SH-SY5Y (cell line): ENCODE measurements around the gene RPRML.

Source experiments
- GATA2 ChIP-seq: IDR thresholded peaks from 2 replicates; pipeline ENCODE4 v1.6.1; 2011; ENCODE audit warnings: mild to moderate bottlenecking, low read depth, low read length
- GATA3 ChIP-seq: IDR thresholded peaks from 2 replicates; pipeline ENCODE4 v1.6.1; 2011; ENCODE audit warnings: low read depth, mild to moderate bottlenecking, low read length, moderate library complexity

Gene RPRML

DNA sequence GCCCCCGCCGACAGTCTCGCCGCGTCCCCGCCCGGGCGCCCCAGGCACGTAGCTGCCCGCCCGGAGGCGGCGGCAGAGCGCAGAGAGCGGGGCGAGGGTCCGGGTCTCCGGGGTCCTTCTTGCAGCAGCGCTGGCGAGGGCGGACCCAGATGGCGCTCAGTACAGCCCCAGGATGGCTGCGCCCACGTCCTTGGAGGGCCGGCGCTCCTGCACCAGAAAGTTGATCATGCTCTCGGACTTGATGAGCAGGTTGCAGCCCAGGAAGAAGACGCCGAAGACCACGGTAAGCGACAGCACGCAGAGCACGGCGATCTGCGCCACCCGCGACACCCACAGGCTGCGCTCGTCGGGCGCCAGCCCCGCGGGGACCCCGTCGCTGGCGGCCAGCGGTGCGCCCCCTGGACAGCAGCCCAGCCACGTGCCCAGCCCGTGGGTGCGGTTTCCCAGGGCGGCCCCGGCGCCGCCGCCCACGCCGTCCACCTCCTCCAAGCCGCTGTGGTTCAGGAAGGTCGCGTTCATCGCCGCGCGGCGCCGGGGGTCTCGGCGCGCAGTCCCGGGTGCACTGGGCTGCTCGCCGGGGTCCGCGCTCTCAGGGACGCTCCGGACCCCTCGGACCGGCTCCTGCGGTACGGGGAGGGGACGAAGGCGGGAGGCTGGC, 435 bp downstream of the RPRML start:
- TF ChIP-seq GATA2 (no peak), GATA3 (no peak)

DNA sequence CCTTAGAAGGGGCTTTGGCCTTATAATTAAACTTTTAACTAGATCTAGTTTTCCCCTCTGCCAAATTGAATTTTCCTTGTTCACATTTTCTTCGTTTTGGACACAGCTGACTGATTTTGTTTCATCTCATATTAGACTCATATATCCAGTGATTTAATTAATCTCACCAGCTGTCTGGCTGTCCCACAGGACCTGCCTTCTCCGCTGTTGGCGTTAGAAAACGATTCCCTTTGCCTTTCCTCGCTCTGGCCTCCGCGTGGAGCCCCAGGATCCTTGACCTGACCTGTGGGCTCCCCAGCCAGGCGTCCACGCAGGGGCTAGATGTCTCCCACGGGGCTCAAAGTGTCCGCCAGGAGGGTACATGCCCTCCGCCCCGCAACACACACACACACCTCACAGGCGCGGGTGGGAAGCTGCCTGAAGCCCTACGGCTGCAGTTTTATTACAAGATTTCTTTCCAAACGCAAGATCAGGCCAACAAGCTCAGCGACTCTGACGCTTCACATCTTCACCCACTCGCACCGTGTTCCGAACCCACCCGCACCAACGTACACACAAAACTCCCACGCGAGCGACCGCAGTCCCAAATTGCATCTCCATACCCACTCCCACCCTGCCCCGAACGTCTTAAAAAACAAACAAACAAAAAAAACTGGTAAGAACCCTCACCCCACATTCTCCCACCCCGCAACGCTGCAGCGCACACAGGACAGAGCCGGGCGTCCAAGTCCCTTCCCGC, 1.1 kb downstream of the RPRML start:
- TF ChIP-seq GATA3 (no peak), GATA2 (no peak)

DNA sequence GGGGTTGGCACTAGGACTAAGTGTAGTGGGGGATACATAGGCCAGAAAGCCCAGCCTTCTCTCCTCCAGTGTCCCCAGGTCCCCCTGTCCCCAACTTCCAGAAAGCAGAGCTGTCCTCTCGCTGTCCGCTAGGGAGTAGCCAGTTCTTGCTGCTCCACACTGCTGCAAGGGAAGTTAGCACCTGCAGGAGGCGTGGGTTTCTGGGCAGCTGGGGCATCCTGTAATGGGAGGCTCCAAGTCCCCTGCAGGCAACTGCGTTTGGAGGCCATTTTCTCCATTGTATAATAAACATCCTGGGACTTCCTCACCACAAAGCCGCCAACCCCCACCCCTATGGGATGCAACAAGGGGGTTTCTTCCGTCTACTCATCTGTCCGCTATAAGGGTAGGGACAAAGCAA, 1.7 kb downstream of the RPRML start:
- TF ChIP-seq GATA3 (no peak), GATA2 (no peak)

DNA sequence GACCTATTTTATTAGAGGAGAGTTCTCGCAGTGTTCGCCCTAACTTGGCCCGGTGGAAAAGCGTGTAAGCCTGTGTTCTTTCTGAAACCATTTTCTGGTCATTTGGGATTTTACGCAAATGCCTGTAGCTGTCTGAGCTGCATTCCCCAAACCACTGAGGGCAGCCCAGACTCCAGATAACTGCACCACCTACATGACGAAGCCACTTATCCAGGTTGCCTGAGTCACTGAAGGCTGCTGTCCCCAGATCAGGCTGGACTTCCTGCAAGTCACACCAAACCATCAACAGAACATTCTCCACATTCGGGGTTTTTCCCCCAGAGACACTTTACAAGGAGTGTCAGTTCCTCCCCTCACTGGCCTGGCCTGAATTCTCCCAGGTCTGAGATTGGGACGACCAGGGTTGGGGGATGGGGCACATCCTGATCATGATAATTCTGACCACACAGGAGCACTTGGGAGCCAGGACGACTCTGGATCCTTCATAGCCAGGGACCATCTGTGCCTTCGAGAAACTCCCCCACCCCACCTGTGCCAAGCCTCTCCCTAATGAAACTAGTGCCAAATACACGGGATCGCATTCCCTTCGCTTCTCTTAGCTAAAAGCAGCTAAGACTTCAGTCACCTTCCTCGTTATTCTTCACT, 2.3 kb downstream of the RPRML start:
- no peak for TF ChIP-seq GATA2

DNA sequence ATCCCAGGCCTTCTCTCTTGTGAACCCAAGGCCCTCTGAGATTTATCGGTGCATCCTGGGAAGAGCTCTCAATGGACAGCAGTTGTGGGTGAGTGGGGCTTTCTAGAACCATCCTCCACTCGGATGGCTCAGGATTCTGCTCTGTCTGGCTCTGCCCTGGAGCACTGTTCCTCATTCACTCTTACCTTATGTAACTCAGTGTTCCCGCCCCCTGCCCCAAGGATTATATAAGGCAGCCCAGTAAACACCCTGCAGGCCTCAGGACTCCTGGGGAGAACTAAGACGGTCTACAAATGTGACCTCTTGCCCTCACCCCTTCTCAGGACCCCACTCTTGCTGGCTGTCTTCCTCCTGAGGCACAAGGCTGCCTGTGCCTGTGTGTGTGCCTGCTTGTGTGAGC, 3.8 kb downstream of the RPRML start:
- no peak for TF ChIP-seq GATA2
- TF ChIP-seq GATA3, result no peak

DNA sequence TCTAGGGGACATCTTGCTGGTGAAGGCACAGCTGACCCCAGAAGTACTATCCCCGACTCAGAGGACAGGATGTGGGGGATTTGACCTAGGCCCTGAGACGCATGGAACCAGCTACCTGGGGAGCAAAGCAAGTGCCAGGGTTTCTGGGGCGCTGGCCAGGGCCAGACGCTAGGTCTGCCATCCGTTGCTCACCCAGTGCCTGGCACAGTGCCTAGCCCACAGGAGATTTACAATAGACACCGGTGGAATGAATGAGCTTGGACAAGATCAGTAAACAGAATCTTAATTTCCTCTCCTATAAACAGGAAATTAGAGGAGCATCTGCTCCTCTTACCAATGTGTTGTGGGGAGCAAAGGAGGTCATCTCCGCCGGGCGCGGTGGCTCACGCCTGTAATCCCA, 5.0 kb downstream of the RPRML start:
- TF ChIP-seq GATA3, result no peak
- TF ChIP-seq GATA2, result no peak

DNA sequence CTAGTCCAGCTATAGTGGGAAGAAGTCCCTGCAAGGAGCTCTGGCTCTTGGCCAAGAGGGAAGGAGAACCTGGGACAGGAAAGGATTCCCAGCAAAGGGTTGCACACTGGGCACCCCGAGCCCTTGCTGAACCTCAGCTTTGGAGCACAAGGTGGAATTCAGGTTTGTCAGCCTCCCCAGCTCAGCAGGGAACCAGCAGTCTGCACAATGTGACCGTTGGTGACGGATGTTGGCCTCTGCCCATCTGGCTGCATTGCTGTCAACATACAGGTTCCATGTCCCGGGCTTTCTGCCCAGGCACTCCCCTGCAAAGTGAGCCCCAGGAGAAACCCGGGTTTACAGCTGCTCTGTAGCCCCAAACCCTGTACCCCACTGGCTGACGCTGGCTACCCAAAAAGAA, 6.7 kb downstream of the RPRML start:
- no peak for TF ChIP-seq GATA3
- no peak for TF ChIP-seq GATA2

DNA sequence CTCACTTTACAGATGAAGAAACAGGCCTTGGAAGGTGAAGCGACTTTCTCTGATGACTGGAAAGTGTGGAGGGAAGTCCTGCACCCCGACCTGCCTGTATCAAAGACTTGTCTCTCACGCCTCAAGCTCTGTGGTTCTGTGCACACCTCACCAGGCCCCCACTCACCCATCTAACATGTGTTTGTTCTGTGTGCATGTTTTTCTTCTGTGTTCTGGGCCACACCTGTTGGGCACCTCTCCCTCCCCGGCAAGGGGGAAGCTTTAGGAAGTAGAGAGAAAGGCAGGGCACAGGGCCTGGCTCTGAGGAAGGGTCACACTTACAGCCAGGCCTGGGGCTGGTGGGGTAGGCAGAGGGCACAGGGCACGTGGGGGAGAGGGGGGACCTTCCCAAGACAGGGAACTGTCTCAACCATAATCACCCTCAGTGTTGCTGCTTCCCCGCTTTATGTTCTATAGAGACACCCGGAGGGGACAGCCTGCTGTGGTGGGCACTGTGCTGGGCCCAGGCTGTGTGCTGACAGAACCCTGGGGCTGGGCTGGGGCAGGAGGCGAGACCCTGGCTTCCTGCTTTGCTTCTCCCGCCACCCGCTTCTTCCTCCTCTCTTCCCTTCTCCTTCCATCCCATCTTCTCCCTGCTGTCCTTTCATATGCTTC, 7.3 kb downstream of the RPRML start:
- no peak for TF ChIP-seq GATA3
- no peak for TF ChIP-seq GATA2

DNA sequence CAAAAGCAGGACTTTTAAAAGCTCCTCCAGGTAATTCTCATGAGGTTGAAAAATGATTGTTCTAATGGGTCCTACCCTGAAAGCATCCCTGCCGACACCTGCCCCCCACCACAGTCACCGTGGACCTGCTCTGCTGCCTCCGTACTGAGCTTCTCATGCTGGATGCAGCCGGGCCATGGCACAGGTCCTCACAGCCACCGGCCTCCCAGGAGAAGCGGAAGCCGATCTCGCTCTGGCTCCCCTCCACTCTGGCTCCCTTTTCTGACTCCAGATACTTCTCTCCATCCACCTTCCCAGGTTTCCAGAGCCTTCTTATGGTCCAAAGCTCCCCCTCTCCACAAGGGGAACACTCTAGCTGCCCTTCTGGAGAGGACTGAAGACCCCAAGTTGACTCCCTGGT, 10.2 kb downstream of the RPRML start:
- TF ChIP-seq GATA3 (no peak), GATA2 (no peak)

DNA sequence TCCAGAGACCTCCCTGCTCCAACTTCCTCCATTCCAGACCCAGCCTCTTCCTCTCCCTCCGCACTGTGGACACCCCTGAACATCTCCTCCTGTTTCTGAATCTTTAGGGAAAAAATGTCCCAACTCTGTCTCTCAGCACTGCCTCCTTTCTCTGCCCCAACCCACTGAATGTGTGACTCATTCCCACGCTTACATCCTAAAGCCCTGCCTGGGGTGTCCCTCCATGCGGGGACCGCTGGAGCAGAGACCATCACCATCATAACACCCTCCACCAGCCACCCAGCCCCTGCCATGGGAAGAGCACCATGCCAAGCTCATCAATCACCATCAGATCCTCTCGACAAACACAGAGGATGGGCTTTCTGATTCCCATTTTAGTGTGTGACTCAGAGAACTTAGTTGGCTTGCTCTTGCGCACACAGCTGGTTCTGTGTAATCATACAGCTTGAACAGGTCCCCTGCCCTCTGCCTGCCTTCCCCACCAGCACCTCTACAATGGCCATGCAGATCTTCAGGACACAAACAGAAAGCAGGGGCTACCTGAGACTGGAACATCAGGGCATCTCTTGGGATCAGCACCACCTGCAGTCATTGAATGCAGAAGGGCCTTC, 10.7 kb downstream of the RPRML start:
- TF ChIP-seq GATA2 (no peak), GATA3 (no peak)

DNA sequence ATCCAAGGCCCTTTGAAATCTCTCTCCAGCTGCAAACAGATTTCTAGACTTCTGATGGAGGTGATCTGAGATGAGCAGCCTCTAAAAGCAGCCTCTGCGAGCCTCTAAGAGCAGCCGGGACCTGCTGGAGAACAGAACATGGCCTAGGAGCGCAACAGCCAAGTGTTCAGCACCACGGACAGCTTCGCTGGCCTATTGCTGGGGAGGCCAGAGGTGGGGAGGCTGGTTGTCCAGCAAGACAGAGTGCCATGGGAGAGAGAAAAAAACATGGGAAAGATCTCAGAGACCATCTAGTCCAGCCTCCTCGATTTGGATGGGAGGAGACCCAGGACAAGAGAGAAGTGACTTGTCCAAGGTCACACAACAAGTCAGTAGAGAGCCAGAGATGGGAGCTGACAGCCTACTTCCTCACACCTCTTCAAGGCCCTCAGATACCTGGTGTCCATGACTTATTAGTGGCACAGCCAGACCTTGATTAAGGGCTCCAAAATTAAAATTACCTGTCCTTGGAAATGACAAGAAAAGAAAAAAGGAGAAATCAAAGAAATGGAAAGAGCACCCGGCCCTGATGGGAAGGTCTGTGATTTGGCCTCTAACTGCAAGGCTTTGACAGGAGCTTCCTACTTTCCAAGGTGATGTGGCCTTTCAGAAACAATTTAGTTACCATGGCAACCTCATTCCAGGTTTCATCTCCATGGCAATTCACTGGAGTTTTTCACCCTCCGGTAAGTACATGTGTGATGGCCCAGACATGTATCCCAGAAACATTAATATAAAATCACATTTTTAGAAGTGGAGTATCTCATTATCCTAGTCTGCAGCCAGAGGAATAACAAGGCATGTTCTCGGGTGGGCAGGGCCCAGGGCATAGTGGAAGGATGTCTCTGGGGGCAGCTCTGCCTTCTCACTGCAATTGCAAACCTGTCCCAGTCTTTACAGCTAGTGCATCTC, 14.5 kb downstream of the RPRML start:
- TF ChIP-seq GATA3, result no peak
- no peak for TF ChIP-seq GATA2

DNA sequence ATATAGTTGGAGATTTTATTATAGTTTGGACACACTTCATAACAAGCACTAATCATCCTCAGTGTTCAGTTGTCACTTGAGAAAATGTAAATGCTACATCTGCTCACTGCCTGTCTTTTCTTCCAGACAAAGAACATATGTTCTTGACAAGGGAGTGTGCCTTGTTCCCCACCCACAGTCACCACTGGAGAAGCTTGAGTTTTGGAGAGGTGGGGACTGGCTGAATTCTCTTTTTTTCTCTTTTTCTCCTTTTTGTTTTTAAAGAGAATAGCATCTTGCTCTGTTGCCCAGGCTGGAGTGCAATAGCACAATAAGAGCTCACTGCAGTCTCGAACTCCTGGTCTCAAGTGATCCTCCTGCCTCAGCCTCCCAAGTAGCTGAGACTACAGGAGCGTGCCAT, 15.5 kb downstream of the RPRML start:
- TF ChIP-seq GATA2 (no peak), GATA3 (no peak)

DNA sequence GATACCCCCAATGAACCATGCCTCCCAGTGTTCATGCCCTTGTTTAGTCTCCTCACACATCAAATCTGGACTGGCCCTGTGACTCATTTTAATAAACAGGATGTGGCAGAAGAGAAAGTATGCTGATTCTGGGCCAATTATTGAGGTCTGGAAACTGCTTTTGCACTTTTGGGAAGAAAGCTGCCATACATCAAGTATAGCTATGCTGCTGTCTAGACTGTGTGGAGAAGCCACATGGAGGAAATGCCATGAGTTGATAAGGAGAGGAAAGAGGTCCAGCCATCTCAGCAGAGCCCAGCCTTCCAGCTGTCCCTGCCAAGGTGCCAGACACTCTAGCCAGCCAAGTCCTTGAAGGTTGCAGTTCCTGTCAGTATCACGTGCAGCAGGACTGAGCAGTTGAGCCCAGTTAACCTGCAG, 16.7 kb downstream of the RPRML start:
- no peak for TF ChIP-seq GATA2
- TF ChIP-seq GATA3, result no peak
